Measurements from ENCODE around the gene CLDN4. TPM values are rescaled to one million over a fixed set of nuclear protein-coding genes. Genes with fewer than 3 reads are reported as not detected.

The CLDN4 gene
- total and polyA plus RNA-seq, 4 donors = 0.37 to 2.0 (median 1.3) TPM

DNA sequence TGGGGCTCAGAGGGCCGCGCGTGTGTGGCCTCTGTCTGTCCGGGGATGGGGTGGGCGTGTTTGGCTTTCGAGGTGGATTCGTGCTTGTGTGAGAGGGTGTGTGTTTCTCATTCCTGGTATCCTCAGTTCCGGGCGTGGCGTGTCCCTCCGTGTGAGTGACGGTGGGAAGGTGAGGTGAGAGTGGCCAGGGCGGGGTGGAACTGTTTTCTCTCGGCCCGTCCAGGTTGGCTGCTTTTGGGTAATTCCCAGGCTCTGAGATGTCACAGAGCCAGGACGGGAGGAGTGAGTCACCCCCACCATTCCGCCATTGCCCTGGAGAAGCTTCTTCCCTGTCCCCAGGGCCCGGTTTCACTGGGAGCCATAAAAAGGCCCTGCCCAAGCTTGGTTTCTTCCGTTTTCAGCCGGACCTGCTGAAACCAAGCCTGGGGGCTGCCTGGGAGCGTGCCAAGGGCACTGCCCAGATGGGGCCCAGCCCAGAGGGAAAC lies 21.3 kb upstream of the CLDN4 start:
- no peaks in the 10 kb centered on the region for H3K27me3 ChIP-seq (ENCODE audit: control insufficient read depth in 4 of 4, insufficient read depth in 4 of 4, low read length in 3 of 4)
- H3K9ac ChIP-seq (ENCODE audit: low read depth in 1 of 2, low read length in 2 of 2) = no peak overlapping the region
- DNase-seq (ENCODE audit: low spot score) = no peak
- no peaks in the 10 kb centered on the region for H3K36me3 ChIP-seq (ENCODE audit: control insufficient read depth in 4 of 4, insufficient read depth in 3 of 4, low read depth in 1 of 4, low read length in 3 of 4)
- H3K9me3 ChIP-seq (ENCODE audit: control insufficient read depth in 4 of 4, low read length in 3 of 4) = peaks cover 0 to 2% (median 0%) of the 10 kb centered on the region in 4 donors
- WGBS = 82% methylated on average over 21 of the region's 21 CpGs
- no peak overlapping the region for H3K27ac ChIP-seq (ENCODE audit: low read depth in 1 of 2, low read length in 2 of 2)
- TF ChIP-seq ATF3 (IDR thresholded peaks at IDR 0.05) (no peak), HNF4G (IDR thresholded peaks at IDR 0.05) (no peak), NR2F2 (IDR thresholded peaks at IDR 0.05) (no peak), HNF4A (conservative IDR thresholded peaks at IDR 0.05) (no peak), EGR1 (IDR thresholded peaks at IDR 0.05; ENCODE audit: low read depth in 2 of 2) (no peak)
- no peaks in the 10 kb centered on the region for H3K4me1 ChIP-seq (ENCODE audit: control insufficient read depth in 4 of 4, insufficient read depth in 4 of 4, low read length in 3 of 4)
- H3K4me3 ChIP-seq (ENCODE audit: low read depth in 1 of 3, low read length in 3 of 3) = no peak overlapping the region

DNA sequence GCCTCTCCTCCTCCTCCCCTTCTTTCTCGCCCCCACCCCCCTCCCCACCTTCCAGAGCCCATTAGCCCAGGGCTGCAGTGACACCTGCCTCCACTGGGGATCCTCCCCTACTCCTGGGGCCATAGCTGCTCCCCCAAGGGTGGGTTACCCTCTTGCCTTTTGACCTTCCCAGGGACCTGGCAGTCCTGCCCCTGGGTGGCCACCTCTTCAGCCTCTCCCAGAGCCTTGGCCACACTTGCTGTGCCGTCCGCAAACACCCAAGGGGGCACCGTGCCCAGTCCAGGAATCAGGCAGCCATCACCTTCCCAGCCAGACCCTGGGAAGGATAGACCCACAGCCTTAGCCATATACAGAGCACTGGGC lies 19.8 kb upstream of the CLDN4 start:
- no peak for DNase-seq (ENCODE audit: low spot score)
- no peak overlapping the region for H3K27ac ChIP-seq (ENCODE audit: low read depth in 1 of 2, low read length in 2 of 2)
- TF ChIP-seq RXRA (IDR thresholded peaks at IDR 0.05) = no peak
- TF ChIP-seq, protein P1, sequence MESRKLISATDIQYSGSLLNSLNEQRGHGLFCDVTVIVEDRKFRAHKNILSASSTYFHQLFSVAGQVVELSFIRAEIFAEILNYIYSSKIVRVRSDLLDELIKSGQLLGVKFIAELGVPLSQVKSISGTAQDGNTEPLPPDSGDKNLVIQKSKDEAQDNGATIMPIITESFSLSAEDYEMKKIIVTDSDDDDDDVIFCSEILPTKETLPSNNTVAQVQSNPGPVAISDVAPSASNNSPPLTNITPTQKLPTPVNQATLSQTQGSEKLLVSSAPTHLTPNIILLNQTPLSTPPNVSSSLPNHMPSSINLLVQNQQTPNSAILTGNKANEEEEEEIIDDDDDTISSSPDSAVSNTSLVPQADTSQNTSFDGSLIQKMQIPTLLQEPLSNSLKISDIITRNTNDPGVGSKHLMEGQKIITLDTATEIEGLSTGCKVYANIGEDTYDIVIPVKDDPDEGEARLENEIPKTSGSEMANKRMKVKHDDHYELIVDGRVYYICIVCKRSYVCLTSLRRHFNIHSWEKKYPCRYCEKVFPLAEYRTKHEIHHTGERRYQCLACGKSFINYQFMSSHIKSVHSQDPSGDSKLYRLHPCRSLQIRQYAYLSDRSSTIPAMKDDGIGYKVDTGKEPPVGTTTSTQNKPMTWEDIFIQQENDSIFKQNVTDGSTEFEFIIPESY (IDR thresholded peaks at IDR 0.05) = no peak
- TF ChIP-seq HNF4A (conservative IDR thresholded peaks at IDR 0.05) = no peak
- no peak for TF ChIP-seq EGR1 (IDR thresholded peaks at IDR 0.05; ENCODE audit: low read depth in 2 of 2)
- TF ChIP-seq ATF3 (IDR thresholded peaks at IDR 0.05) = no peak
- TF ChIP-seq FOXA2 (IDR thresholded peaks at IDR 0.05) = no peak
- no peak for TF ChIP-seq CTCF (IDR thresholded peaks at IDR 0.05; ENCODE audit: low read depth, low read length, missing input control)
- no peak for TF ChIP-seq JUND (IDR thresholded peaks at IDR 0.05)
- TF ChIP-seq FOXA1 (IDR thresholded peaks at IDR 0.05) = no peak
- no peak for TF ChIP-seq RAD21 (IDR thresholded peaks at IDR 0.05)
- no peak for TF ChIP-seq NR2F2 (IDR thresholded peaks at IDR 0.05)
- TF ChIP-seq REST (IDR thresholded peaks at IDR 0.05) = no peak
- no peak for TF ChIP-seq HNF4G (IDR thresholded peaks at IDR 0.05)
- TF ChIP-seq TAF1 (conservative IDR thresholded peaks at IDR 0.05) = no peak
- TF ChIP-seq, protein P2, sequence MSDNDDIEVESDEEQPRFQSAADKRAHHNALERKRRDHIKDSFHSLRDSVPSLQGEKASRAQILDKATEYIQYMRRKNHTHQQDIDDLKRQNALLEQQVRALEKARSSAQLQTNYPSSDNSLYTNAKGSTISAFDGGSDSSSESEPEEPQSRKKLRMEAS (IDR thresholded peaks at IDR 0.05) = no peak
- TF ChIP-seq SP1 (IDR thresholded peaks at IDR 0.05) = no peak
- no peak for TF ChIP-seq GABPA (IDR thresholded peaks at IDR 0.05 in 1 of 2, conservative IDR thresholded peaks at IDR 0.05 in 1 of 2)
- TF ChIP-seq YY1 (IDR thresholded peaks at IDR 0.05) = no peak
- H3K36me3 ChIP-seq (ENCODE audit: control insufficient read depth in 4 of 4, insufficient read depth in 3 of 4, low read depth in 1 of 4, low read length in 3 of 4) = no peaks in the 10 kb centered on the region
- WGBS = 54% methylated on average over 4 of the region's 4 CpGs
- H3K4me1 ChIP-seq (ENCODE audit: control insufficient read depth in 4 of 4, insufficient read depth in 4 of 4, low read length in 3 of 4) = no peaks in the 10 kb centered on the region
- peaks cover 0 to 2% (median 0%) of the 10 kb centered on the region in 4 donors for H3K9me3 ChIP-seq (ENCODE audit: control insufficient read depth in 4 of 4, low read length in 3 of 4)
- H3K9ac ChIP-seq (ENCODE audit: low read depth in 1 of 2, low read length in 2 of 2) = no peak overlapping the region
- no peaks in the 10 kb centered on the region for H3K27me3 ChIP-seq (ENCODE audit: control insufficient read depth in 4 of 4, insufficient read depth in 4 of 4, low read length in 3 of 4)
- no peak overlapping the region for H3K4me3 ChIP-seq (ENCODE audit: low read depth in 1 of 3, low read length in 3 of 3)

Data from liver (tissue), 9 donors.